SU-DHL-6 (cell line): ENCODE measurements around the gene CCNL1.

Experiments used
- H2AFZ ChIP-seq: fragments of 200-600 bp; sonication (generic); 2 replicates; pipeline ENCODE4 v1.6.1; 2014; ENCODE audit warnings: low read depth, mild to moderate bottlenecking, moderate library complexity, mixed read lengths, antibody characterized with exemption, low read length; ENCODE audit not compliant: severe bottlenecking
- H3F3A ChIP-seq: fragments of 200-600 bp; shearing (Covaris generic); 2 replicates; pipeline ENCODE4 v1.6.0; 2016; ENCODE audit warnings: antibody characterized with exemption, mild to moderate bottlenecking; ENCODE audit not compliant: insufficient read depth
- H3K27ac ChIP-seq: fragments of 200-600 bp; sonication (generic); 2 replicates; pipeline ENCODE4 v1.5.1; 2016; ENCODE audit warnings: low read depth, mild to moderate bottlenecking, low read length, moderate library complexity, mixed read lengths
- H3K27me3 ChIP-seq: fragments of 200-600 bp; sonication (generic), shearing (Covaris generic); 2 replicates; pipeline ENCODE4 v1.6.0; 2014; ENCODE audit warnings: mild to moderate bottlenecking, low read length
- H3K36me3 ChIP-seq: fragments of 200-600 bp; sonication (generic); 2 replicates; pipeline ENCODE4 v1.6.1; 2014; ENCODE audit warnings: mild to moderate bottlenecking, low read length, mixed read lengths
- H3K4me2 ChIP-seq: fragments of 300-600, 200-600 bp; shearing (Covaris generic), sonication (generic); 2 replicates; pipeline ENCODE4 v1.6.0; 2014; ENCODE audit warnings: low read length, low read depth, mild to moderate bottlenecking; ENCODE audit not compliant: poor library complexity, severe bottlenecking
- H3K4me3 ChIP-seq: fragments of 200-600 bp; sonication (generic); 2 replicates; pipeline ENCODE4 v1.5.1; 2014; ENCODE audit warnings: antibody characterized with exemption, low read length, mild to moderate bottlenecking, mixed read lengths; ENCODE audit not compliant: insufficient read depth, poor library complexity, severe bottlenecking
- H3K79me2 ChIP-seq: fragments of 200-600 bp; sonication (generic); 2 replicates; pipeline ENCODE4 v1.6.1; 2014; ENCODE audit warnings: mild to moderate bottlenecking, low read length, moderate library complexity; ENCODE audit not compliant: insufficient read depth
- H3K9ac ChIP-seq: fragments of 200-600 bp; sonication (generic); 2 replicates; pipeline ENCODE4 v1.7.0; 2014; ENCODE audit warnings: mild to moderate bottlenecking, low read length
- H3K9me2 ChIP-seq: fragments of 200-600 bp; sonication (generic); replicated peaks from 2 replicates; pipeline ENCODE4 v1.6.1; 2014; ENCODE audit warnings: low read length; ENCODE audit not compliant: insufficient read depth
- H3K9me3 ChIP-seq: fragments of 200-600 bp; sonication (generic); 2 replicates; pipeline ENCODE4 v1.6.1; 2014; ENCODE audit warnings: low read length, mixed read lengths; ENCODE audit not compliant: insufficient read depth
- H4K20me1 ChIP-seq: fragments of 200-600 bp; sonication (generic); 2 replicates; pipeline ENCODE4 v1.6.1; 2014; ENCODE audit warnings: low read depth, mild to moderate bottlenecking, antibody characterized with exemption, low read length, moderate library complexity, mixed read lengths
- CTCF ChIP-seq: fragments of 200-600 bp; sonication (generic); IDR thresholded peaks from one replicate; pipeline ENCODE4 v1.5.1; 2017; ENCODE audit warnings: antibody characterized with exemption, mild to moderate bottlenecking, low read length, moderate library complexity; ENCODE audit not compliant: insufficient read depth, poor library complexity, severe bottlenecking
- EZH2phosphoT487 ChIP-seq: fragments of 200-600 bp; sonication (generic), shearing (Covaris generic); conservative IDR thresholded peaks from 2 replicates; pipeline ENCODE4 v1.6.1; 2018; ENCODE audit warnings: mild to moderate bottlenecking, antibody characterized with exemption, low read length, moderate library complexity, mixed read lengths

Gene CCNL1

GRCh38 chr3:157136647-157137387, 23.1 kb downstream of the CCNL1 start:
- Histone ChIP-seq H3K9me2 (no peaks in the 10 kb centered on the region), H3K27ac (no peak overlapping the region), H3K4me3 (no peak overlapping the region), H3K27me3 (no peaks in the 10 kb centered on the region), H3F3A (peaks cover 20% of the 10 kb centered on the region), H2AFZ (no peak overlapping the region), H3K79me2 (no peaks in the 10 kb centered on the region), H3K4me2 (peak overlapping the region; percentile 47), H3K9me3 (no peaks in the 10 kb centered on the region), H4K20me1 (no peaks in the 10 kb centered on the region), H3K36me3 (no peaks in the 10 kb centered on the region), H3K9ac (no peak overlapping the region)
- TF ChIP-seq CTCF (no peak), EZH2phosphoT487 (no peak)

- no peak overlapping the region for H3K27ac ChIP-seq
These were observed 24.1 kb downstream of the CCNL1 start for GRCh38 chr3:157135671-157136396.

GRCh38 chr3:157134620-157135191, 25.2 kb downstream of the CCNL1 start:
- H3K27me3 ChIP-seq: no peaks in the 10 kb centered on the region
- H3K79me2 ChIP-seq: no peaks in the 10 kb centered on the region
- H3K36me3 ChIP-seq: no peaks in the 10 kb centered on the region
- no peaks in the 10 kb centered on the region for H4K20me1 ChIP-seq
- H3K4me2 ChIP-seq: no peak overlapping the region
- TF ChIP-seq EZH2phosphoT487 (no peak), CTCF (no peak)
- H2AFZ ChIP-seq: no peak overlapping the region
- H3K9me3 ChIP-seq: no peaks in the 10 kb centered on the region
- H3F3A ChIP-seq: 0 out of 2 replicates have a peak, but pooled peaks cover under 1% of the 10 kb centered on the region
- no peak overlapping the region for H3K4me3 ChIP-seq
- no peak overlapping the region for H3K9ac ChIP-seq
- H3K9me2 ChIP-seq: no peaks in the 10 kb centered on the region
- no peak overlapping the region for H3K27ac ChIP-seq

More at GRCh38 chr3:157135671-157136396, 24.1 kb downstream of the CCNL1 start:
- no peak overlapping the region for H3K4me3 ChIP-seq
- no peaks in the 10 kb centered on the region for H3K9me2 ChIP-seq
- no peak overlapping the region for H2AFZ ChIP-seq
- no peak overlapping the region for H3K4me2 ChIP-seq
- no peaks in the 10 kb centered on the region for H3K27me3 ChIP-seq
- H3K9me3 ChIP-seq: no peaks in the 10 kb centered on the region
- no peaks in the 10 kb centered on the region for H3K79me2 ChIP-seq
- peaks cover 10% of the 10 kb centered on the region for H3F3A ChIP-seq
- no peak overlapping the region for H3K9ac ChIP-seq
- H4K20me1 ChIP-seq: no peaks in the 10 kb centered on the region
- H3K36me3 ChIP-seq: no peaks in the 10 kb centered on the region
- TF ChIP-seq CTCF (no peak), EZH2phosphoT487 (no peak)
